ENCODE data around the gene RASL11B.

Gene RASL11B

GRCh38 chr4:52846502-52846901, 15.6 kb upstream of the RASL11B start:
- TF ChIP-seq CTCF (IDR thresholded peaks at IDR 0.05): no peak
- H3K27ac ChIP-seq: no peak overlapping the region
- no peaks in the 10 kb centered on the region for H3K4me1 ChIP-seq (ENCODE audit: control insufficient read depth in 1 of 2, insufficient read depth in 1 of 2, low read depth in 1 of 2, low read length in 1 of 2)
- H3K9me3 ChIP-seq: no peaks in the 10 kb centered on the region
- no peaks in the 10 kb centered on the region for H3K27me3 ChIP-seq
- H3K4me3 ChIP-seq (ENCODE audit: low read depth in 1 of 2, low read length in 1 of 2): no peak overlapping the region
- no peaks in the 10 kb centered on the region for H3K36me3 ChIP-seq

DNA sequence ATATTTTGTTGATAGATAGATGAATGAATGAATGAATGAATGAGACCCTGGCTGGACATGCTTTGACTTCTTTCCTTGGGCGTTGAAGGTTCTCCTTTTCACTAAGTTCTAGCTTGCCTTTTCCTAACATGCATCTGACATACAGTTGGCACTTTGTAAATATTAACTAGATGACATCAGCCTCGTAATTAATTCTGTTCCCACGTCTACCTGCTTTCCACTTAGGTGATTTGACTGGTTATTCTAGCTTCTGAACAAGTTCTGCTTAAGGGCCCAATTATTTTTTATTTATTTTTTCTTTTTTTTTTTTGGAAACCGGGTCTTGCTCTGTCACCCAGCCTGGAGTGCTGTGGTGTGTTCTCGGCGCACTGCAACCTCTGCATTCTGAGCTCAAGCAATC, 13.9 kb upstream of the RASL11B start:
- Histone ChIP-seq H3K36me3 (no peaks in the 10 kb centered on the region), H3K4me3 (ENCODE audit: low read depth in 1 of 2, low read length in 1 of 2) (no peak overlapping the region), H3K27me3 (no peaks in the 10 kb centered on the region), H3K9me3 (no peaks in the 10 kb centered on the region), H3K27ac (no peak overlapping the region), H3K4me1 (ENCODE audit: control insufficient read depth in 1 of 2, insufficient read depth in 1 of 2, low read depth in 1 of 2, low read length in 1 of 2) (no peaks in the 10 kb centered on the region)
- no peak for TF ChIP-seq CTCF (IDR thresholded peaks at IDR 0.05)

GRCh38 chr4:52850406-52851124, 11.6 kb upstream of the RASL11B start:
- Histone ChIP-seq H3K4me3 (ENCODE audit: low read depth in 1 of 2, low read length in 1 of 2) (no peak overlapping the region), H3K36me3 (no peaks in the 10 kb centered on the region), H3K27me3 (no peaks in the 10 kb centered on the region), H3K4me1 (ENCODE audit: control insufficient read depth in 1 of 2, insufficient read depth in 1 of 2, low read depth in 1 of 2, low read length in 1 of 2) (no peaks in the 10 kb centered on the region), H3K27ac (no peak overlapping the region), H3K9me3 (no peaks in the 10 kb centered on the region)
- no peak for TF ChIP-seq CTCF (IDR thresholded peaks at IDR 0.05)

DNA sequence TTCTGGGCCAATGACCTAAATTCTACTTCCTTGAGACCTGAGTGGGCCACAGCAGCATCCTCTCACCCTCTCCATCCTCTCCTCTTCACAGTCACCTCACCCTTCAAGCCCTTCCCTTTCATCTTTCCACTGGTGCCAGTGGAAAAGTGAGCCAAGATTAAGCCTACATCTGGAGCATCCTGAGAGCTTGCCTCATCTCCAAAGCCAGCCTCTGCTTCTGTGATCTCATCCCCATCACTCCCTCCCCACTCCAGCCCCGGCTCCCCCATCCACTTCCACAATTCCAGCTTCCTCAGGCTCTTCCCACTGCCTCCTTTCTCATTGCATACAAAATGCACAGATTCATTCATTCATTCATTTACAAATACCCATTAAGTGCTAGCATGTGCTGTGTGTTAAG, 10.1 kb upstream of the RASL11B start:
- Histone ChIP-seq H3K4me1 (ENCODE audit: control insufficient read depth in 1 of 2, insufficient read depth in 1 of 2, low read depth in 1 of 2, low read length in 1 of 2) (no peaks in the 10 kb centered on the region), H3K27ac (no peak overlapping the region), H3K4me3 (ENCODE audit: low read depth in 1 of 2, low read length in 1 of 2) (no peak overlapping the region), H3K27me3 (peaks cover 8% of the 10 kb centered on the region), H3K9me3 (no peaks in the 10 kb centered on the region), H3K36me3 (no peaks in the 10 kb centered on the region)
- no peak for TF ChIP-seq CTCF (IDR thresholded peaks at IDR 0.05)

DNA sequence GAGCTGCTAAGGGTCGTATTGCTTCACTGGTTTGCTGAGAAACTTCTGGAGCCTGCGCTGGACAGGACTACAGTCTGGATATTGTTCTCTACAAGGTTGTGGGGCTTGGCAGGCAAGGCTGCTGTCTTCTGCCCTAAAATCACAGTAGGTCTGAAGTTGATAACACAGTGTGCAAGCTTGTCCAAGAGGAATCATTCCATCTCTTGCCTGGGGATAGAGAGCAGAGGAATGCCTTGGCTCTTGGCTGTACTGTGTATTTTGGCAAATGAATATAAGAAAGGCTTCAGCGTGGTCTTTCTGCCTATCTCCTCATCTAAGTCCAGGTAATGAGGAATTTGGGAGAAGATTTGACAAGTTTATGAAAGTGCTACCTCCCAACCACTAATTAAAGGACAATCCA, 9.4 kb upstream of the RASL11B start:
- Histone ChIP-seq H3K4me1 (ENCODE audit: control insufficient read depth in 1 of 2, insufficient read depth in 1 of 2, low read depth in 1 of 2, low read length in 1 of 2) (no peaks in the 10 kb centered on the region), H3K36me3 (no peaks in the 10 kb centered on the region), H3K27ac (no peak overlapping the region), H3K4me3 (ENCODE audit: low read depth in 1 of 2, low read length in 1 of 2) (no peak overlapping the region), H3K27me3 (peaks cover 8% of the 10 kb centered on the region), H3K9me3 (no peaks in the 10 kb centered on the region)
- no peak for TF ChIP-seq CTCF (IDR thresholded peaks at IDR 0.05)

Data from neutrophil (primary cell).